ENCODE data around the gene STAT1. TPM values are rescaled to one million over a fixed set of nuclear protein-coding genes. Genes with fewer than 3 reads are reported as not detected.

Gene STAT1
- total and polyA plus RNA-seq, 11 donors, result 7.8 to 469 (median 44.0) TPM

DNA sequence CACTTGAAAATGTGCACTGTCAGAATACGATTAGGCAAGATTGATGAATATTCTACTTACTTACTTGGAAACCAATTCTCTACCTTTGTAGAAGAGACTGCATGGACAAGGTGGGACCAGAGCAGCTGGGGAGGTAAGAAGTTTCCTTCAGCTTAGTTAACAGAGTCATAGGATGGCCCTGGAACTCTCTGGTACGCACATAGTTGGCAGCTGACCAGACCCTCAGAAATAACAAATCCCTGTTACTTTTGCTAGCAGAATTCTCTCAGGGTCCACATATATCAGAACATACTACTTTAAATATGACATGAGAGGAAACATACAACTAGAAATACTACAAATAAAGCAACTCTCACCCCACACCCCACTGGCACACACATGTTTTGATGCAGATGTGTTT, 24.8 kb upstream of the STAT1 start:
- Histone ChIP-seq H3K36me3 (peaks cover 0 to 4% (median 0%) of the 10 kb centered on the region in 9 donors), H3K9me3 (no peaks in the 10 kb centered on the region), H3K27ac (peak overlapping the region in 1 of 12 donors; percentile 25), H3K4me1 (peaks cover 0 to 13% (median 0%) of the 10 kb centered on the region in 12 donors), H3K27me3 (no peaks in the 10 kb centered on the region), H3K4me3 (no peak overlapping the region)
- no peak for TF ChIP-seq POLR2A (IDR thresholded peaks at IDR 0.05)
- TF ChIP-seq, protein P1, sequence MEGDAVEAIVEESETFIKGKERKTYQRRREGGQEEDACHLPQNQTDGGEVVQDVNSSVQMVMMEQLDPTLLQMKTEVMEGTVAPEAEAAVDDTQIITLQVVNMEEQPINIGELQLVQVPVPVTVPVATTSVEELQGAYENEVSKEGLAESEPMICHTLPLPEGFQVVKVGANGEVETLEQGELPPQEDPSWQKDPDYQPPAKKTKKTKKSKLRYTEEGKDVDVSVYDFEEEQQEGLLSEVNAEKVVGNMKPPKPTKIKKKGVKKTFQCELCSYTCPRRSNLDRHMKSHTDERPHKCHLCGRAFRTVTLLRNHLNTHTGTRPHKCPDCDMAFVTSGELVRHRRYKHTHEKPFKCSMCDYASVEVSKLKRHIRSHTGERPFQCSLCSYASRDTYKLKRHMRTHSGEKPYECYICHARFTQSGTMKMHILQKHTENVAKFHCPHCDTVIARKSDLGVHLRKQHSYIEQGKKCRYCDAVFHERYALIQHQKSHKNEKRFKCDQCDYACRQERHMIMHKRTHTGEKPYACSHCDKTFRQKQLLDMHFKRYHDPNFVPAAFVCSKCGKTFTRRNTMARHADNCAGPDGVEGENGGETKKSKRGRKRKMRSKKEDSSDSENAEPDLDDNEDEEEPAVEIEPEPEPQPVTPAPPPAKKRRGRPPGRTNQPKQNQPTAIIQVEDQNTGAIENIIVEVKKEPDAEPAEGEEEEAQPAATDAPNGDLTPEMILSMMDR (IDR thresholded peaks at IDR 0.05), result no peak
- ATAC-seq, result no peak
- 93 to 100% (median 96%) methylated on average over 2 of the region's 2 CpGs for WGBS, 4 donors
- DNase-seq, result no peak
- intact Hi-C loops (cut with DNase I), result no loop called here

DNA sequence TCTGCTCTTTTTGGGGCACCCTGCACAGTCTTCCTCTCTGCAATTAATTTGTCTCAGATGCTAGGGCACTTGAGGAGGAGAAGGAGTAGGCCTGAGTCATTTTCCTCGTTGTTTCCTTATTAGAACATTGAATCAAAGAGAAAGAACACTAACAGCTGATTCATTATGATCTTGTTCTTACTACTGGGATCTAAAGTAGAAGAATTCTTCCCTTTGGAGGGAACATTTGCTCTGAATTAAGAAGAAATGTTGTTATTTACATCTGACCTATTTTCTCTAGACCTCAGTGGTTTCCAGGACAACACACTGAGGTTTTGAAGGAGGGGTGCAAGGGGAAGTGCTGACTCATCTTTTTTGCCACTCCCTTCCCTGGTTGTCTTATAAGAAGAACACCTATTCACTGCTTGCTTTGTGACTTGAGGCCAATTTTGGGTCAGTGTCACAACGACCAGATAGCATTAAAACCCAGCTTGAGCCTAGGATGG, 24.3 kb upstream of the STAT1 start:
- Histone ChIP-seq H3K27ac (peak overlapping the region in 1 of 12 donors; percentile 25), H3K9me3 (no peaks in the 10 kb centered on the region), H3K27me3 (no peaks in the 10 kb centered on the region), H3K4me1 (peaks cover 0 to 18% (median 0%) of the 10 kb centered on the region in 12 donors), H3K4me3 (no peak overlapping the region), H3K36me3 (peaks cover 0 to 4% (median 0%) of the 10 kb centered on the region in 9 donors)
- intact Hi-C loops (cut with DNase I), result no loop called here
- 65 to 83% (median 77%) methylated on average over 2 of the region's 2 CpGs for WGBS, 4 donors
- ATAC-seq (no peak), DNase-seq (no peak)
- TF ChIP-seq, protein P1 (IDR thresholded peaks at IDR 0.05), result no peak
- no peak for TF ChIP-seq POLR2A (IDR thresholded peaks at IDR 0.05)

DNA sequence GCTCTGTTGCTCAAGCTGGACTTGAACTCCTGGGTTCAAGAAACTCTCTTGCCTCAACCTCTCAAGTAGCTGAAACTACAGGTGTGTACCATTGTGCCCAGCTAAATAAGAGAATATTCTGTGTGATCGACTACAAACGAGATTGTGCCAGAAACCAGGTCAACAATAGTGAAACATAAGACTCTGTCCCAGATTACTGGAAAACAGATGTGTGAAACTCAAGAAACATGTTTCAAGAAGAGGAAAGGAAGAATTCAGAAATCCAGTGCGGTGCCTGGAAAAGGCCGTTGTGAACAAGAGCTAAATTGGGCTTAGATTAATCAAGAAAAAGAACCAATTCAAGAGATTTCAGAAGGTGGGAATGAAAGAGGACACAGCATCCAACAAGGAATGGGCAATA, 23.4 kb upstream of the STAT1 start:
- no peak for DNase-seq
- no peak overlapping the region for H3K4me3 ChIP-seq
- peaks cover 0 to 24% (median 0%) of the 10 kb centered on the region in 12 donors for H3K4me1 ChIP-seq
- no peaks in the 10 kb centered on the region for H3K27me3 ChIP-seq
- 88 to 94% (median 92%) methylated on average over 4 of the region's 4 CpGs for WGBS, 4 donors
- no peak for TF ChIP-seq POLR2A (IDR thresholded peaks at IDR 0.05)
- TF ChIP-seq, protein P1 (IDR thresholded peaks at IDR 0.05), result no peak
- H3K9me3 ChIP-seq, result no peaks in the 10 kb centered on the region
- ATAC-seq, result no peak
- peaks cover 0 to 5% (median 0%) of the 10 kb centered on the region in 9 donors for H3K36me3 ChIP-seq
- H3K27ac ChIP-seq, result no peak overlapping the region
- intact Hi-C loops (cut with DNase I), result no loop called here

DNA sequence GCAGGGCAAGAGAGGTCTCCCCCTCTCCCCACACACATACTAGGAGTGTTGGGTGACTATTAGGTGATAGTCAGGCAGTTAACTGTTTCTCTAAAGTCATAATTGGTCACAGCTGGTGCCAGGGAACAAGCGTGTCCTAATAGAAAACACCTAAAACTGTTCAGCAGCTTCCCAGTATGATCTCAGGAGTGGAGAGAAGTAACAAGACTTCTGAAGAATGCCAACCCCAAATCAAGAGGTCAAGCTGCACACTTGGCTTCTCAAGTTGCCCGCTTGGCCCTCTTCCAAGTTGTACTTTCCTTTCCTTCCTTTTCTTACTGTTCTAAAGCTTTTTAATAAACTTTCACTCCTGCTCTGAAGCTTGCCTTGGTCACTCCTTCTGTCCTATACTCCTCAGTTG, 22.4 kb upstream of the STAT1 start:
- Histone ChIP-seq H3K4me1 (peaks cover 0 to 30% (median 0%) of the 10 kb centered on the region in 12 donors), H3K4me3 (no peak overlapping the region), H3K27ac (no peak overlapping the region), H3K27me3 (no peaks in the 10 kb centered on the region), H3K9me3 (no peaks in the 10 kb centered on the region), H3K36me3 (peaks cover 0 to 5% (median 0%) of the 10 kb centered on the region in 9 donors)
- WGBS, 4 donors, result 91 to 96% (median 92%) methylated on average over 2 of the region's 2 CpGs
- ATAC-seq (no peak), DNase-seq (no peak)
- intact Hi-C loops (cut with DNase I), result no loop called here
- TF ChIP-seq, protein P1 (IDR thresholded peaks at IDR 0.05), result no peak
- TF ChIP-seq POLR2A (IDR thresholded peaks at IDR 0.05), result no peak
